ENCODE results near the gene XAF1. TPM values are rescaled to one million over a fixed set of nuclear protein-coding genes. Genes with fewer than 3 reads are reported as not detected.
A peak's percentile ranks its signal among the peaks of the same experiment; 100 is the strongest.

Gene XAF1
- polyA plus RNA-seq, 2 donors, result 9.4 to 26.8 TPM

GRCh38 chr17:6752068-6752909 is 3.6 kb upstream of the XAF1 start:
- no peaks in the 10 kb centered on the region for H3K9me3 ChIP-seq (ENCODE audit: control insufficient read depth in 2 of 2, insufficient read depth in 1 of 2, low read depth in 1 of 2, low read length in 1 of 2)
- H3K4me1 ChIP-seq (ENCODE audit: control insufficient read depth in 2 of 2, insufficient read depth in 2 of 2, low read length in 1 of 2), result peaks cover 2 to 4% of the 10 kb centered on the region in 2 donors
- no peaks in the 10 kb centered on the region for H3K36me3 ChIP-seq (ENCODE audit: control insufficient read depth in 2 of 2, insufficient read depth in 2 of 2, low read length in 1 of 2)
- peak overlapping the region; percentile 25 to 58 for H3K27ac ChIP-seq (ENCODE audit: low read depth in 2 of 2, low read length in 1 of 2)
- WGBS, 2 donors, result 49 to 50% methylated on average over 7 of the region's 7 CpGs
- H3K4me3 ChIP-seq (ENCODE audit: low read depth in 1 of 2, low read length in 2 of 2), result no peak overlapping the region
- no peaks in the 10 kb centered on the region for H3K27me3 ChIP-seq (ENCODE audit: control insufficient read depth in 1 of 2, insufficient read depth in 2 of 2, low read length in 2 of 2)

GRCh38 chr17:6753006-6753445 is 2.8 kb upstream of the XAF1 start:
- Histone ChIP-seq H3K36me3 (ENCODE audit: control insufficient read depth in 2 of 2, insufficient read depth in 2 of 2, low read length in 1 of 2) (no peaks in the 10 kb centered on the region), H3K27ac (ENCODE audit: low read depth in 2 of 2, low read length in 1 of 2) (peak overlapping the region; percentile 25 to 47), H3K9me3 (ENCODE audit: control insufficient read depth in 2 of 2, insufficient read depth in 1 of 2, low read depth in 1 of 2, low read length in 1 of 2) (no peaks in the 10 kb centered on the region), H3K27me3 (ENCODE audit: control insufficient read depth in 1 of 2, insufficient read depth in 2 of 2, low read length in 2 of 2) (no peaks in the 10 kb centered on the region), H3K4me1 (ENCODE audit: control insufficient read depth in 2 of 2, insufficient read depth in 2 of 2, low read length in 1 of 2) (peaks cover 2 to 6% of the 10 kb centered on the region in 2 donors), H3K4me3 (ENCODE audit: low read depth in 1 of 2, low read length in 2 of 2) (no peak overlapping the region)
- 33 to 44% methylated on average over 9 of the region's 9 CpGs for WGBS, 2 donors

DNA sequence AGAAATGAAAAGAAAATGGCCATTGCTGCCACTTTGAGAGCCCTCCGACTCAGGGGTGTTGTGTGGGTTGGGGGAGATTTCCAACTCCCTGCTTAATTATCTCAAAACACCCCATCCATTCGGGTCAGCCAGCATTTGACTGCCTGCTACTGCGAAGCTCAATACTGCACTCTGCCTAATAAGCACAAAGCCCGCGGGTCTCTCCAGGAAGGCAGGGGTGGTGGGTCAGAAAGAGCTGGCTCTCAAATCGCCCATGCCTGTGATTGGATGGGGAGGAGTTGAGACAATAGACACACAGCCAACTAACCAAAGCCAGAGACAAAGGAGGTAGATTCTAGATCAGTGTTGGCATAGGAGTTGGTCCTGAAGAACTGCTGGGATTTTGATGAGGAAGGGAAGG is 2.3 kb upstream of the XAF1 start:
- H3K9me3 ChIP-seq (ENCODE audit: control insufficient read depth in 2 of 2, insufficient read depth in 1 of 2, low read depth in 1 of 2, low read length in 1 of 2), result no peaks in the 10 kb centered on the region
- H3K4me1 ChIP-seq (ENCODE audit: control insufficient read depth in 2 of 2, insufficient read depth in 2 of 2, low read length in 1 of 2), result peaks cover 2 to 7% of the 10 kb centered on the region in 2 donors
- no peak overlapping the region for H3K4me3 ChIP-seq (ENCODE audit: low read depth in 1 of 2, low read length in 2 of 2)
- WGBS, 2 donors, result 72 to 83% methylated on average over 6 of the region's 6 CpGs
- no peaks in the 10 kb centered on the region for H3K27me3 ChIP-seq (ENCODE audit: control insufficient read depth in 1 of 2, insufficient read depth in 2 of 2, low read length in 2 of 2)
- no peaks in the 10 kb centered on the region for H3K36me3 ChIP-seq (ENCODE audit: control insufficient read depth in 2 of 2, insufficient read depth in 2 of 2, low read length in 1 of 2)
- peak overlapping the region; percentile 52 to 62 for H3K27ac ChIP-seq (ENCODE audit: low read depth in 2 of 2, low read length in 1 of 2)

DNA sequence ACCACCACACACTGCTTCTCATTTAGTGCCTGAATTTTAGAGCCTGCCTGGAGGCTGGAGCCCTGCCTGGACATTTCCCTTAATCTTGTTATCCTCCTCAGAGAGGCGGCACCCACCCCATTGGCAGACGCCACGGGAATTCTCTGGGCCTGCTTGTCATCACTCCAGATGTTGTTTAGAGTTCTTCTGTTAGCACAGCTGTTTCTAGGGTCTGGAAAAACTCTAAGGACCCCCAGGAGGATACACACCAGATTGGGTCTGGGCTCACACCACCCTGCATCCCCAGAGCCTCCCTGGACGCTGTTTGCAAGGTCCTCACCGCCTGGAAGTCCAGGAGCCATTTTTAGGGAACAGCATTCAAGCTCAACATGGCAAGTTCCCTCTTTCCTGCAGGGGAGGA is 565 bp upstream of the XAF1 start:
- Histone ChIP-seq H3K27ac (ENCODE audit: low read depth in 2 of 2, low read length in 1 of 2) (peak overlapping the region; percentile 84 to 94), H3K4me3 (ENCODE audit: low read depth in 1 of 2, low read length in 2 of 2) (peak overlapping the region; percentile 41 to 49), H3K9me3 (ENCODE audit: control insufficient read depth in 2 of 2, insufficient read depth in 1 of 2, low read depth in 1 of 2, low read length in 1 of 2) (no peaks in the 10 kb centered on the region), H3K4me1 (ENCODE audit: control insufficient read depth in 2 of 2, insufficient read depth in 2 of 2, low read length in 1 of 2) (peaks cover 5 to 7% of the 10 kb centered on the region in 2 donors), H3K36me3 (ENCODE audit: control insufficient read depth in 2 of 2, insufficient read depth in 2 of 2, low read length in 1 of 2) (peaks cover 0 to under 1% of the 10 kb centered on the region in 2 donors), H3K27me3 (ENCODE audit: control insufficient read depth in 1 of 2, insufficient read depth in 2 of 2, low read length in 2 of 2) (no peaks in the 10 kb centered on the region)
- 37 to 49% methylated on average over 5 of the region's 5 CpGs for WGBS, 2 donors

DNA sequence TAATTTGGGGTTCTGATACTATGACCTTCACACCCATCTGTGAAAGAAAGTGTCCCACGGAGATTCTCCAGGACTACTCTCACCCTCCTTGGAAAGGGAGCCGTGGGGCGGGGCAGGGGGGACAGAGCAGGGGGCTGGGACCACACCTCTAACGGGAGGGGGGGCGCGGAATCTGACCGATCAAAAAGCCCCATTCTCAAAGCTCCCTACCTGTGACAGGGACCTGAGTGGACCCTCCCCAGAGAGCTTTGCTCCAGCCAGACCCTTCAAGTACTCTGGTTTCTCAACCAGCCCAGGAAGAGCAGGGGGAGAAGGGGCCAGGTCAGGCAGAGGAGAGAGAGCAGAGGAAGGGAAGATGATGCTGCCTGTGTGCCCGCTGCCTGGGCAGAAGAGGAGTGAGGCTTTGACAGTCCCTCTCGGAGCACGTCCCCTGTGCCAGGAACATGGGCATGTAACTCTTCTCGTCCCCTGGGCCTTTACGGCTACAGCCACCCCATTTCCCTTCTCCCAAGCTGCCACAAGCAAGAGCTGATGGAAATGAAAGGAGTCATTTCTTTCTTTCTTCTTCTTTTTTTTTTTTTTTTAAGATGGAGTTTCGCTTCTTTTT is 682 bp downstream of the XAF1 start:
- 24 to 36% methylated on average over 13 of the region's 13 CpGs for WGBS, 2 donors
- Histone ChIP-seq H3K4me3 (ENCODE audit: low read depth in 1 of 2, low read length in 2 of 2) (peak overlapping the region; percentile 41 to 49), H3K36me3 (ENCODE audit: control insufficient read depth in 2 of 2, insufficient read depth in 2 of 2, low read length in 1 of 2) (peaks cover 0 to 4% of the 10 kb centered on the region in 2 donors), H3K9me3 (ENCODE audit: control insufficient read depth in 2 of 2, insufficient read depth in 1 of 2, low read depth in 1 of 2, low read length in 1 of 2) (no peaks in the 10 kb centered on the region), H3K27ac (ENCODE audit: low read depth in 2 of 2, low read length in 1 of 2) (peak overlapping the region; percentile 84 to 94), H3K4me1 (ENCODE audit: control insufficient read depth in 2 of 2, insufficient read depth in 2 of 2, low read length in 1 of 2) (peaks cover 5 to 7% of the 10 kb centered on the region in 2 donors), H3K27me3 (ENCODE audit: control insufficient read depth in 1 of 2, insufficient read depth in 2 of 2, low read length in 2 of 2) (no peaks in the 10 kb centered on the region)

DNA sequence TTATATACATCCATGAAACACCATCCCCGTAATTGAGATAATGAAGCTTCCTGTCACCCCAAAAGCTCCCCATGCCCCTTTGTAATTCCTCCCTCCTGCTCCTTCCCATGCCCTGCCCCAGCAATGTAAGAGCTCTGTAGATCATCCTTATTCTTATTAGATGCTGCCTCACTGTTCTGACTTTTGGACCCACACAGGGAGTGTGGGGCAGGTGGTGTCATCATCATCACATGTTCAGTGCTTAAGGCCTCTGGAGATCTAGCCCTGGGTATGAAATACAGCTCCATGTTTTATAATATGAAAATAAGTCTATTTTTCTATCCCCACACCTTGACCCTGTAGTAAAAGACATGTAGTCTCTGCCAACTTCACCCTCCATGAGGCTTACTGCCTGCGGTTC is 1.9 kb downstream of the XAF1 start:
- H3K36me3 ChIP-seq (ENCODE audit: control insufficient read depth in 2 of 2, insufficient read depth in 2 of 2, low read length in 1 of 2), result peaks cover 0 to 8% of the 10 kb centered on the region in 2 donors
- H3K27ac ChIP-seq (ENCODE audit: low read depth in 2 of 2, low read length in 1 of 2), result no peak overlapping the region
- WGBS, 2 donors, result 95 to 97% methylated on average over 2 of the region's 2 CpGs
- no peaks in the 10 kb centered on the region for H3K9me3 ChIP-seq (ENCODE audit: control insufficient read depth in 2 of 2, insufficient read depth in 1 of 2, low read depth in 1 of 2, low read length in 1 of 2)
- no peaks in the 10 kb centered on the region for H3K27me3 ChIP-seq (ENCODE audit: control insufficient read depth in 1 of 2, insufficient read depth in 2 of 2, low read length in 2 of 2)
- H3K4me1 ChIP-seq (ENCODE audit: control insufficient read depth in 2 of 2, insufficient read depth in 2 of 2, low read length in 1 of 2), result peaks cover 5 to 7% of the 10 kb centered on the region in 2 donors
- H3K4me3 ChIP-seq (ENCODE audit: low read depth in 1 of 2, low read length in 2 of 2), result no peak overlapping the region

DNA sequence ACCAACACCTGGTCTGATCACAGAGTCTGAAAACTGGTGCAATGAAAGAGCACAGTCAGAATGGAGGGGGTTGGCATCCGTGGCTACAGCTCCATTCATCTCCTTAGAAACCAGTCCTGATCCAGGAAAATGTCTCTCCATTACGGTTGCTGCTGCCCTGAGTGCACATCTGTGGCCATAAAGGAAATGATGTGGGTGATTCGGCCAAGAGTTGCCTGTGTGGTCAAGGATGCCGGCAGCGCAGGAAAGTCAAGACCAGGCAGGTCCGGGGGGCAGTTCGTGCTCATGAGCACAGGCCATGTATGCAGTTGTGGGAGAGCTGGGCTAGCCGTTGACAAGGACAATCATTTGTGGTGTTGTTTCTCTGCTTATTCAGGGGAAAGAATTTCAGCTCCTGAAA is 5.9 kb downstream of the XAF1 start:
- 86 to 87% methylated on average over 8 of the region's 8 CpGs for WGBS, 2 donors
- peaks cover 9 to 22% of the 10 kb centered on the region in 2 donors for H3K36me3 ChIP-seq (ENCODE audit: control insufficient read depth in 2 of 2, insufficient read depth in 2 of 2, low read length in 1 of 2)
- peaks cover 3 to 5% of the 10 kb centered on the region in 2 donors for H3K4me1 ChIP-seq (ENCODE audit: control insufficient read depth in 2 of 2, insufficient read depth in 2 of 2, low read length in 1 of 2)
- H3K27me3 ChIP-seq (ENCODE audit: control insufficient read depth in 1 of 2, insufficient read depth in 2 of 2, low read length in 2 of 2), result no peaks in the 10 kb centered on the region
- H3K9me3 ChIP-seq (ENCODE audit: control insufficient read depth in 2 of 2, insufficient read depth in 1 of 2, low read depth in 1 of 2, low read length in 1 of 2), result no peaks in the 10 kb centered on the region
- H3K4me3 ChIP-seq (ENCODE audit: low read depth in 1 of 2, low read length in 2 of 2), result no peak overlapping the region
- H3K27ac ChIP-seq (ENCODE audit: low read depth in 2 of 2, low read length in 1 of 2), result no peak overlapping the region

DNA sequence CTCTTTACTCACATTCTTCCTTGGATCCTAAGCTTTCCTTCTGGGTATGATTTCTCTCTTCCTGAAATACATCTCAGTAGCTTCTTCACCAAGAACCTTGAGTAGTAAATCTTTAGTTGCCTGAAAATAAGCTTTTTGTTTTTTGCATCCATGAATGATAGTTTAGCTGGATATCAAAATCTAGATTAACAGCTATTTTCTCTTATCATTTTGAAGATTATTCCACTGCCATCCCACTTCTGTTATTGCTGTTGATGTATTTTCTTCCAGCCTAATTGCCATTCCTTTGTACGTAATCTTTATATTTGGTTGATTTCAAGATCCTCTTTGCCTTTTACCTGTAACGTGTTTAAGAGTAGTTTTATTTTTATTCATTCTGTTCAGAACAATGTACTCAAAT is 12.6 kb downstream of the XAF1 start:
- Histone ChIP-seq H3K9me3 (ENCODE audit: control insufficient read depth in 2 of 2, insufficient read depth in 1 of 2, low read depth in 1 of 2, low read length in 1 of 2) (peaks cover 3 to 4% of the 10 kb centered on the region in 2 donors), H3K27ac (ENCODE audit: low read depth in 2 of 2, low read length in 1 of 2) (no peak overlapping the region), H3K4me3 (ENCODE audit: low read depth in 1 of 2, low read length in 2 of 2) (no peak overlapping the region), H3K36me3 (ENCODE audit: control insufficient read depth in 2 of 2, insufficient read depth in 2 of 2, low read length in 1 of 2) (peaks cover 15 to 27% of the 10 kb centered on the region in 2 donors), H3K4me1 (ENCODE audit: control insufficient read depth in 2 of 2, insufficient read depth in 2 of 2, low read length in 1 of 2) (no peaks in the 10 kb centered on the region), H3K27me3 (ENCODE audit: control insufficient read depth in 1 of 2, insufficient read depth in 2 of 2, low read length in 2 of 2) (no peaks in the 10 kb centered on the region)
- WGBS, 2 donors, result 98% methylated on average over 2 of the region's 2 CpGs

- no peaks in the 10 kb centered on the region for H3K27me3 ChIP-seq (ENCODE audit: control insufficient read depth in 1 of 2, insufficient read depth in 2 of 2, low read length in 2 of 2)
- no peaks in the 10 kb centered on the region for H3K4me1 ChIP-seq (ENCODE audit: control insufficient read depth in 2 of 2, insufficient read depth in 2 of 2, low read length in 1 of 2)
- 87 to 93% methylated on average over 1 of the region's 1 CpG for WGBS, 2 donors
- H3K9me3 ChIP-seq (ENCODE audit: control insufficient read depth in 2 of 2, insufficient read depth in 1 of 2, low read depth in 1 of 2, low read length in 1 of 2), result peaks cover 3 to 10% of the 10 kb centered on the region in 2 donors
- peaks cover 6 to 15% of the 10 kb centered on the region in 2 donors for H3K36me3 ChIP-seq (ENCODE audit: control insufficient read depth in 2 of 2, insufficient read depth in 2 of 2, low read length in 1 of 2)
- no peak overlapping the region for H3K4me3 ChIP-seq (ENCODE audit: low read depth in 1 of 2, low read length in 2 of 2)
- no peak overlapping the region for H3K27ac ChIP-seq (ENCODE audit: low read depth in 2 of 2, low read length in 1 of 2)
Measured at GRCh38 chr17:6772016-6772415, 16.2 kb downstream of the XAF1 start.

Measured in esophagus (tissue), 2 donors.